SHP77 treated with DMSO at 0.1 percent for 48 hours (cell line): Measurements from ENCODE around the gene CFAP58.

Source experiments
- DNase-seq: peaks from one replicate; lab custom pipeline; 2025; lab: John Stamatoyannopoulos, UW

The CFAP58 gene

GRCh38 chr10:104321725-104322415 is 31.8 kb upstream of the CFAP58 start:
- no peak for DNase-seq

- DNase-seq, result no peak
These were observed 31.2 kb upstream of the CFAP58 start for GRCh38 chr10:104322416-104322782.

GRCh38 chr10:104323085-104323484 is 30.5 kb upstream of the CFAP58 start:
- no peak for DNase-seq

GRCh38 chr10:104323760-104324201 is 29.9 kb upstream of the CFAP58 start:
- DNase-seq, result no peak

DNA sequence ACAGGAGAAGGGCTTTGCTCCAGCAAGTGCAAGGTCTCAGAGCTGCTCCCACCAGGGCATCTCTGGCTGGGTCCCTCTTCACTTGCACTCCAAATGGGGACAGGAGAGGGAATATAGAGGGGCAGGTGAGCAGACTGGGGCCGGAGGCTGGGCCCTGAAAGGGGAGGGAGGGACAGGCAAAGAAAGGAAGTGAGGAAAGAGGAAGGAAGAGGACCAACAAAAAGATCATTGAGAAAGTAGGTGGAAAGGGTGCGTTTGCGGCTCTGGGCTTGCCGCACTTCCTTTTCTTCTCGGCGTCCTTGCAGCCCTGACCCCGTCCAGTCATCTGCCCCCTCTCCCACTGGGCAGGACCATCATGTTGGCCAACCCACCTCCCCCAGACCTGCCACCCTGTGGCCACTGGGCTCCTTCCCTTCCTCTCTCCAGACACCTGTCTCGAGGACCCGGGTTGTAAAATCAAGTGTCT is 29.4 kb upstream of the CFAP58 start:
- DNase-seq, result no peak

- DNase-seq, result no peak
These were observed 28.7 kb upstream of the CFAP58 start for GRCh38 chr10:104324931-104325330.

GRCh38 chr10:104325436-104326435 is 27.9 kb upstream of the CFAP58 start:
- no peak for DNase-seq

DNA sequence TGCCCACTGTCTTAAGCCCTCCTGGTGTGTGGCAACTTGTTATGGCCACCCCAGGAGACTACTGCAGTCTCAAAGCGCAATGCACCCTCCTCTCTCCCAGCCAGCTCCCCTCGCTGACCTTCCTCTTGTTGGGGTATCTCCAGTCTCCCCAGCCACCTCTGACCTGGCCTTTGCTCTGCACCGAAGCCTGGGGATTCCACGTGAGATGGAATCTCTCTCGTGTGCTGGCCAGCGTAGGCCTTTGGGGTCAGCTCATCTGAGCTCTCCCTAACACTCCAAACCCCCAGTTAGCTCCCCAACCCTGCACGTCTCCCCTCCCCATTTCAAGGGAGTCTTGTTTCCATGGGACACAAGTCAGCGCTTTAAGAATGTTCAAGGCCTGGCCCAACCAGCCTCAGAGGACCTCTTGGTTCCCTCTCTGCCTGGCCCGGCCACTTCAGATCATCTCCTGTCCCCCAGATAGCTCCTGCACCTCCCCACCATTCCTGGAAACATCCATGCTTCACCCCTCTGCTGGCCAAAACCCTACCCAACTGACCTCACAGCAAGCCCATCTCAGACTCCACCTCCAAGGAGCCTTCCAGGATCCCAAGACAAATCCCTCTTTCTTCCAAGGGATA is 26.5 kb upstream of the CFAP58 start:
- no peak for DNase-seq

- DNase-seq, result no peak
These were observed 25.6 kb upstream of the CFAP58 start for GRCh38 chr10:104327745-104328645.

DNA sequence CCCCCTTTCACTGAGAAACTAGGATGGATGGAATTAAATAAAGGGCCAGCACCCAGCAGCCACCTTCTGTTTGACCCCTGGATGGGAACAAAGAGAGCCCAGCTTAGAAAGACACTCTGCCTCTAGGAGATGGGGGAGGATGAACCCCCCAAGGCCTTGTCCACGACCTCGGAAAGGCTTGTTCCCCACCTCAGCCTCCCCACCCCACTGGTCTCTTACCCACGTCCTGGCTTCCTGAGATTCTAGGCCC is 25.1 kb upstream of the CFAP58 start:
- DNase-seq, result no peak

DNA sequence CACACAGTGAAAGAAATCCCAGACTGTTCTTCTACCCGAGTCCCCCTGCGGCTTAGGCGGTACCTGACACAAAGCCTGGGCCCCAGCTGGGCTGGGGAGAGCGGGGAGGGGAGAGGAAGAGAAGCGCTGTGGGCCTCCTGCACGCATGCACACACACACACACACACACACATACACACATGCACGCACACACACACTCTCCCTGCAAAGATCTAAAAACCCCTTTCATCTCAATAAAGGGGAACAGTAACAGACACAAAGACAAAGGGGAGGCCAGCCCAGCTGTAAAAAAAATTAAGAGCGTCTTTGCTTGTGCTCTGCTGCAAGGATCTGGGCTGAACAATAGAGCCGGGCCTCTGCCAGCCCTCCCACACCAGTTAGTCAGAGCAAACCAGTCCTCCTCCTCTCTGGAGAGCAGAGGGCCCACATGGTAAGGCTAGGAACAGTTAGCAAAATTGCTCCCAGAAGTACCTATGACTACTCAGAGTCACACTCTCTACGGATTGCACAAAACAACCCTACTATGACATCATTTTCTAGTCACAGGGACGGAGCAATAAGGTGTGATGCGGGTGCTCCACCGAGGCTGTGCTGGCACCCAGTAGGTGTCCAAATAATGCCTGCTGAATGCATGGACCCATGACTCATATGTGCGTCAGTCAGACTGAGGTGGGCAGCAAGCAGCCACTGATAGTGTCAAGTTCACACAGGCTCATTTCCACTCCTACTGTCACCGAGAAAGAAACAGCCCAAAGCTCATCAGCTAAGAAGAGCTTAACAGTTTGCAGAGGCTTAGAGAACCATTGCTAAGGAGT is 24.5 kb upstream of the CFAP58 start:
- no peak for DNase-seq

- no peak for DNase-seq
These were observed 23.9 kb upstream of the CFAP58 start for GRCh38 chr10:104329735-104330134.

DNA sequence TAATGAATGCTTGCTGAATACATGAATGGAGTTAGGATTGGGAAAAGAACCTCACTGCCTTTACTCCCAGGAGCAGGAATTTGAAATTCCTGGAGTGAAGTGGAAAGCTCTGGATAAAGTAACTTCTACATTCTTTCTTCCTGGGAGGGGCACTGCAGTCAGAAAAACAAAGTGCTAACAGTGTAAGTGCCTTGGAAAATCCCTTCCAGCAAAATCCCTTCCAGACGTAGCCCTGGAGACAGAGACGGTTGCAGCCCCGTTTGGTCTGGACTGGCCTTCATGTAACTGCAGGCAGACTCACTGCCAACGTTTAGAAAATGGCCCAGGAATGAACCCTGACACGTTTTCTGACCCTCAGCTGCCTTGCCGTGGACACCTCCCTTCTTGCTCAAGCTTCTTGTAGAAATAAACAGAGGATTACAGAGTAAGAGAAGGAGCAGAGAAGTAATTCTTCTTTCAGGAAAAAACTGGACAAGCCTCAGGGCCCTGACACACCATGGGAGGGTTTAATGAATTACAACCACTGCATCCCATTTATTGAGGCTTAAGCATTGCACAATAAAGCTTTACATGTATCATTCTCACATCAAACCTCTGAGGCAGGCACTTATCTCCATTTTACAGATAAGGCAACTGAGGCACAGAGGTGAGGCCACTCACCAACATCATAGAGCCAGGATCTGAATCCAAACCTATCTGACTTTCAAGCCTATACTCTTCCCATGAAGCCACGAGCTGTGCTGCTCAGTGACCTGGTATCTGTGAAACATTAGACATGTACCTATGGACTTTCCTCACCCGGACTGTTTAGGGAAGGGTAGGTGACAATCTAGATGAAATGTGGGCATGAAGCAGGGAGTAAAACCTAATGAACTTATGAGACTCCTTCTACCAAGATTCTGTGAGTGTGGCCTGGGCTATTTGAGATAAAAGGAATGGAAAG is 23.2 kb upstream of the CFAP58 start:
- no peak for DNase-seq

DNA sequence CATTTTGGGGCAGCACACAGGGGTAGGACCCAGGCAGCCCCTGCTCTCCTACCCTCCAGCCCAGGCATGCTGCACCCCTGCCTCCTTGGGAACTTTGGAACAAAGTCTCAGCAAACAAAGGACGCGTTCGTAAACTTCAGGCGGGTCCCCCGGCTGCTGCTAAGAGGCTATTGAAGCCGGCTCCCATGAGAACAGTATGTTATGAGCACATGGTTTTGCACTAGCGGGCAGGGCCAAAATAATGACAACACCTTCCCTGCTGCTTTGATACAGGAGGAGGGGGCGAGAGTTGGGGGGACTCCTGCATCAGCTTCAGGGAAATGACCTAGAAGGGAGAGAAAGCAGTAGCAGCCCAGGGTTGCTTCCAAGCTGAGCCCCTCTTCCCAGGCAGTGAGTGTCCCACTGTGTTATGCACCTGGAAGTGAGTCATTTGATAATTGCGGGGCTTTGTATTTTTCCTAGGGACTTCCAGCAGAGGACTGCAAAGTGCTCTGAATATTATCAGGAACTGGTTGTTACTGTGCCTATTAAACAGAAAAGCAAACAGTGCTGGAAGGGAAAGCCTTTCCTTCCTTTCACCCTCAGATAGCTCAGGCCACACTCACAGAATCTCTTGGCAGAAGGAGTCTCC is 22.3 kb upstream of the CFAP58 start:
- no peak for DNase-seq

DNA sequence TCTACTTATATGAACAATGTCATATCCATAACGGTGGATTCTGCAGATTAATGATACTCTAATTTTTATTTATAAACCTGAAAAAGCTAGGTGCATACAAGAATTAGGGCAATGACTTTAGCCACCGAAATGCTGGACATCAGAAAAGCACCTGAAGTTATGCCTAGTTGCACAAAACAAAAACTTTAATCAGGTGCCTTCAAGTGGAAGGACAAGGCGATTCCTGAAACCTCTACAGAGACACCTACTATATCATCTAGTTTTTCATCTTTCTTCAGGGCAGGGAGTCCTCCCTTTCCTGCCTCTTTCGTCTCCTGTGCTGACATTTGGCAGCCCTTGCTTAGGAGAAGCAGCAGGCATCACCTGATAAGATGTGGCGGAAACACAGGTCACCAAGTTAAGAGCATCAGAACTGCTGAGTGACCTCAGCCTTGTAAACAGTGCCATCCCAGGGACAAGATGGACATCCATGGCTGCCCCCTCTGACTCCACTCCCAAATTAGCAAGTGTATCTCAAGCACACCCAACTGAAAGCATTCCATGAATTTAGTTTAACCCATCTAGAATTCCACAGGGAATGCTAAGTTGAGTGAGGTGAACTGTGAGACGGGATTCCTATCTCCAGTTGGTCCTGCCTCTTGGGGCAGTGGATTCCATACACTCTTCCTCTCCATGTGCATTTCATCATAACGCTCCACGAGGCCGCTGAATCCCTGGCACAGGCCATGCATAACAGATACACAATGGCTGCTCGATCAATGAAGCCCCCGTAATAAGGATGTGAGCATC is 21.2 kb upstream of the CFAP58 start:
- no peak for DNase-seq

DNA sequence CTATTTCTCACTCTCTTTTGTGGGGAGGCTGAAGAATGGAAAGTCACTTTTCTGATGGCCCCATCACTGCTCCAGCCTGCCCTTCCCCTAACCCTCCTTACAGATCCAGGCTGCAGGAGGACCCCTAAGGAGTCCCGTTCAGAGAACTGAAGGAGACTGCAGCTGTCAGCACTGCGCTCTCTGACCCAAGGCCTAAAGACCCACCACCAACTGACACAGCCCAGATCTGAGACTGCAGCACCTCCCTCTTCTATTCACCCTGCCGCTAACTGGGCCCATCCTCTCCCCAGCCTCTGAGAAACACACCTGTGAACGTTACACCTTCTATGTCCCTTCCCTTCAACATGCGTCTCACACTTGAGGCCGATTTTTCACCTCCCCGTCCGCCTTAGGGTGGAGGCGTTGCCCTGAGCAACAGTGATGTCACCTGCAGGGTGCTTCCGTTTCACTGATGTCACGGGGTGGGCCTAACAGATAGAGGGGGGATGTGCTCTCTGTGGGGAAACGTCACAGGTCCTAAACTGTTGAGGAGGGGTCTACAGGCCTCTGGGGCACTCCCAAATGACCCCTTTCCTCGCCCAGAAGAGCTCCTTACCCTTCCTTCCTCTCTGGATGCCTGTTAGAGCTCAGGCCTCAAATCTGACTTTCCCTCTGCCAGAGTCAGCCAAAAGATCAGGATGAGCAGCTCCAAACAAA is 20.5 kb upstream of the CFAP58 start:
- DNase-seq, result no peak

DNA sequence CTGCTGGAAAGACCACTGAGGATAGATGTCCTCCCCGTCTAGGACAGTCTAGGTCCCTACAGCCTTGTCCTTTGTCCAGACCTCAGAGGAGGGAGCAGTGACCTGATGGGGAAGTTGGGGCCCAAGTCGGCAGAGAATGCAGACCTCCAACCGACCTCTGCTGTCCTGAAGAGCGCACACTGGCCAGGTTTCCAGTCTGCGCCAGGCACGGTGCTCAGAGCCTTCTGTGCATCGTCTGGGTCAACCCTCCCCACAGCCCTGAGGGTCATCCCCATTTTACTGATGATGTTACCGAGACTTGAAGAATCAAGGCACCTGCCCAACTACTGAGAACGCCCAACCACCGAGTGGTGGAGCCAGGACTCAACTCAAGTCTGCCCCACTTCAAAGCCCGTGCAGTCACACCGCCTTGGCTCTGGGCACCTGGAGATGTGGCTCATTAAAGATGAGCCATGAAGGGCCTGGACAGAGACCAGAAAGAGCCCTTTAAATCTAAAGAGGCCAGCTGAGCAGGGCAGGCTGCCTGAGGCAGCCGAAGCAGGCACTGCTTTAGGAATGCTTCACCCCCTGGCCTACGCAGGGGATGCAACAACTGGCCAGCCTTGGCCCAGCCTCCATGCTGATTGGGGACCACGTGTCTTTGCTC is 19.8 kb upstream of the CFAP58 start:
- DNase-seq, result no peak
